SU-DHL-6 (cell line): Measurements from ENCODE around the gene HDAC5.

Experiments used
- H2AFZ ChIP-seq: fragments of 200-600 bp; sonication (generic); 2 replicates; pipeline ENCODE4 v1.6.1; 2014; ENCODE audit warnings: low read depth, mild to moderate bottlenecking, moderate library complexity, mixed read lengths, antibody characterized with exemption, low read length; ENCODE audit not compliant: severe bottlenecking
- H3F3A ChIP-seq: fragments of 200-600 bp; shearing (Covaris generic); 2 replicates; pipeline ENCODE4 v1.6.0; 2016; ENCODE audit warnings: antibody characterized with exemption, mild to moderate bottlenecking; ENCODE audit not compliant: insufficient read depth
- H3K27ac ChIP-seq: fragments of 200-600 bp; sonication (generic); 2 replicates; pipeline ENCODE4 v1.5.1; 2016; ENCODE audit warnings: low read depth, mild to moderate bottlenecking, low read length, moderate library complexity, mixed read lengths
- H3K27me3 ChIP-seq: fragments of 200-600 bp; sonication (generic), shearing (Covaris generic); 2 replicates; pipeline ENCODE4 v1.6.0; 2014; ENCODE audit warnings: mild to moderate bottlenecking, low read length
- H3K36me3 ChIP-seq: fragments of 200-600 bp; sonication (generic); 2 replicates; pipeline ENCODE4 v1.6.1; 2014; ENCODE audit warnings: mild to moderate bottlenecking, low read length, mixed read lengths
- H3K4me2 ChIP-seq: fragments of 300-600, 200-600 bp; shearing (Covaris generic), sonication (generic); 2 replicates; pipeline ENCODE4 v1.6.0; 2014; ENCODE audit warnings: low read length, low read depth, mild to moderate bottlenecking; ENCODE audit not compliant: poor library complexity, severe bottlenecking
- H3K4me3 ChIP-seq: fragments of 200-600 bp; sonication (generic); 2 replicates; pipeline ENCODE4 v1.5.1; 2014; ENCODE audit warnings: antibody characterized with exemption, low read length, mild to moderate bottlenecking, mixed read lengths; ENCODE audit not compliant: insufficient read depth, poor library complexity, severe bottlenecking
- H3K79me2 ChIP-seq: fragments of 200-600 bp; sonication (generic); 2 replicates; pipeline ENCODE4 v1.6.1; 2014; ENCODE audit warnings: mild to moderate bottlenecking, low read length, moderate library complexity; ENCODE audit not compliant: insufficient read depth
- H3K9ac ChIP-seq: fragments of 200-600 bp; sonication (generic); 2 replicates; pipeline ENCODE4 v1.7.0; 2014; ENCODE audit warnings: mild to moderate bottlenecking, low read length
- H3K9me2 ChIP-seq: fragments of 200-600 bp; sonication (generic); replicated peaks from 2 replicates; pipeline ENCODE4 v1.6.1; 2014; ENCODE audit warnings: low read length; ENCODE audit not compliant: insufficient read depth
- H3K9me3 ChIP-seq: fragments of 200-600 bp; sonication (generic); 2 replicates; pipeline ENCODE4 v1.6.1; 2014; ENCODE audit warnings: low read length, mixed read lengths; ENCODE audit not compliant: insufficient read depth
- H4K20me1 ChIP-seq: fragments of 200-600 bp; sonication (generic); 2 replicates; pipeline ENCODE4 v1.6.1; 2014; ENCODE audit warnings: low read depth, mild to moderate bottlenecking, antibody characterized with exemption, low read length, moderate library complexity, mixed read lengths
- CTCF ChIP-seq: fragments of 200-600 bp; sonication (generic); IDR thresholded peaks from one replicate; pipeline ENCODE4 v1.5.1; 2017; ENCODE audit warnings: antibody characterized with exemption, mild to moderate bottlenecking, low read length, moderate library complexity; ENCODE audit not compliant: insufficient read depth, poor library complexity, severe bottlenecking
- EZH2phosphoT487 ChIP-seq: fragments of 200-600 bp; sonication (generic), shearing (Covaris generic); conservative IDR thresholded peaks from 2 replicates; pipeline ENCODE4 v1.6.1; 2018; ENCODE audit warnings: mild to moderate bottlenecking, antibody characterized with exemption, low read length, moderate library complexity, mixed read lengths

Gene HDAC5

GRCh38 chr17:44083250-44083849, 40.1 kb downstream of the HDAC5 start:
- H3K27me3 ChIP-seq, result no peaks in the 10 kb centered on the region
- no peaks in the 10 kb centered on the region for H3K9me3 ChIP-seq
- H3K36me3 ChIP-seq, result no peaks in the 10 kb centered on the region
- H3K27ac ChIP-seq, result no peak overlapping the region
- no peak for TF ChIP-seq EZH2phosphoT487
- no peak for TF ChIP-seq CTCF
- no peaks in the 10 kb centered on the region for H4K20me1 ChIP-seq
- no peak overlapping the region for H2AFZ ChIP-seq
- H3F3A ChIP-seq, result no peaks in the 10 kb centered on the region
- no peak overlapping the region for H3K4me3 ChIP-seq
- no peaks in the 10 kb centered on the region for H3K79me2 ChIP-seq
- no peak overlapping the region for H3K9ac ChIP-seq
- H3K9me2 ChIP-seq, result no peaks in the 10 kb centered on the region
- H3K4me2 ChIP-seq, result no peak overlapping the region

DNA sequence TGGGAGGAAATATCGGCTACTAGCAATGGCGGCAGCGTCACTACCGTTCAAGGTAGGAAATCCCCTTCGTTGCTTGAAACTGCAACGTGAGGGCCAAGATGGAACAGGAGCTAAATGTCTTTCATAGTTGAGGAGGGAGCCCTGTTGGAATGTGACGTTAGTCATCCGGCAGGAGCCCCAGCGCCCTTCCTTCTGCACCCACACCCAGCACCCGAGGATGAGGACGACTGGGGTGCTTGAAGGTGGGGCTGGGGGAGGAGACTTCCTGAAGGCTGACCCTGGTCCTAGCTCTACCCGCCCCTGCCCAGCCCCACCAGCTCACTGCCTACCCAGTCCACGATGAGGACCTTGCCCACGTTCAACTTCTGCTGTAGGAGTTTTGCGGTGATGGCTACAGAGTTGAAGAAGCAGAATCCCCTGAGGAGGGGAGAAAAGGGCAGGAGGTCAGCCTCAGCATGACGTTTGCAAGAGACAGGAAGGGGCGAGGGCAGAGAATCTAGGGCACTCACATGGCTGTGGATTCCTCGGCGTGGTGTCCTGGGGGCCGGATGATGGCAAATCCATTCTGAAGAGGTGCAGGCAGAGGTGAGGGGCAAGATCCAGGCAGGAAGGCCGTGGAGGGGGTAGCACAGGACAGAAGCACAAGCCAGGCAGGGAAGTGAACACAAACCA, 41.0 kb downstream of the HDAC5 start:
- no peak overlapping the region for H3K4me3 ChIP-seq

GRCh38 chr17:44081681-44082080, 41.8 kb downstream of the HDAC5 start:
- no peak overlapping the region for H3K9ac ChIP-seq
- TF ChIP-seq CTCF (no peak), EZH2phosphoT487 (no peak)
- H3K4me2 ChIP-seq, result no peak overlapping the region
- no peaks in the 10 kb centered on the region for H3F3A ChIP-seq
- no peaks in the 10 kb centered on the region for H4K20me1 ChIP-seq
- no peaks in the 10 kb centered on the region for H3K9me2 ChIP-seq
- H3K36me3 ChIP-seq, result no peaks in the 10 kb centered on the region
- H3K79me2 ChIP-seq, result no peaks in the 10 kb centered on the region
- H3K9me3 ChIP-seq, result no peaks in the 10 kb centered on the region
- H2AFZ ChIP-seq, result no peak overlapping the region
- H3K27ac ChIP-seq, result no peak overlapping the region
- H3K4me3 ChIP-seq, result no peak overlapping the region
- no peaks in the 10 kb centered on the region for H3K27me3 ChIP-seq

More for the DNA sequence above, 41.0 kb downstream of the HDAC5 start:
- H3K4me2 ChIP-seq, result no peak overlapping the region
- no peak overlapping the region for H3K9ac ChIP-seq
- no peaks in the 10 kb centered on the region for H3F3A ChIP-seq
- no peaks in the 10 kb centered on the region for H3K9me3 ChIP-seq
- no peaks in the 10 kb centered on the region for H3K79me2 ChIP-seq
- H3K36me3 ChIP-seq, result no peaks in the 10 kb centered on the region
- no peaks in the 10 kb centered on the region for H3K27me3 ChIP-seq
- no peaks in the 10 kb centered on the region for H4K20me1 ChIP-seq
- no peaks in the 10 kb centered on the region for H3K9me2 ChIP-seq
- H2AFZ ChIP-seq, result no peak overlapping the region
- no peak overlapping the region for H3K27ac ChIP-seq
- TF ChIP-seq CTCF (no peak), EZH2phosphoT487 (no peak)
